22Rv1 (cell line): ENCODE data around the gene CDC25C.

Experiments used
- ZFX ChIP-seq: fragments of 450-650 bp; IDR thresholded peaks from 2 replicates; pipeline ENCODE4 v1.6.1; 2017; ENCODE audit warnings: antibody characterized with exemption, borderline replicate concordance
- TF ChIP-seq, protein P1 (sequence below): fragments of 450-650 bp; IDR thresholded peaks from 2 replicates; pipeline ENCODE4 v1.5.1; 2017; ENCODE audit warnings: mild to moderate bottlenecking

DNA sequence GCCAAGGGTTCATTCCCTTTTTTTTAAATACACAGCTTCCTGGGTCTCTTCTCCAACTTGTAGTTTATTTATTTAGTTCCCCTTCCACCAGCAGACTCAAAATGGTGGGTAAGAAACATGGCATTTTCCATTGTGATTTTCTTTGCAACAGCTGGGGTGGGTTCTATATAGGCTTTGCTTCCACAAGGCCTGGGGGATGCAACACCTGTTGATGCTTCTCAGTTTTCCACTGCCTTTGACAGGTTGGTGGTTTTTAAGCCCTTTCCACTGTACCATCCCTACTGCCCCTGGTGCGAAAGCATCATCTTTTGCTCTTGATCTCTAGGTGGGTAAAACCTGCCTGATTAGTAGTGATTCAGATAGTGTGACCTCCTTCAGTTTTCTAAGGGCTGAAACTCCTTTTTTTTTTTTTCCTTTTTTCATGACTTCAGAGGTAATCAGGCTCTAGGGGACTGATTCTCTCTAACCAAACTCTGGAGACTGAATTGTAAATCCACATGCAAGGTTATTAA, 29.4 kb upstream of the CDC25C start:
- TF ChIP-seq, protein P1, sequence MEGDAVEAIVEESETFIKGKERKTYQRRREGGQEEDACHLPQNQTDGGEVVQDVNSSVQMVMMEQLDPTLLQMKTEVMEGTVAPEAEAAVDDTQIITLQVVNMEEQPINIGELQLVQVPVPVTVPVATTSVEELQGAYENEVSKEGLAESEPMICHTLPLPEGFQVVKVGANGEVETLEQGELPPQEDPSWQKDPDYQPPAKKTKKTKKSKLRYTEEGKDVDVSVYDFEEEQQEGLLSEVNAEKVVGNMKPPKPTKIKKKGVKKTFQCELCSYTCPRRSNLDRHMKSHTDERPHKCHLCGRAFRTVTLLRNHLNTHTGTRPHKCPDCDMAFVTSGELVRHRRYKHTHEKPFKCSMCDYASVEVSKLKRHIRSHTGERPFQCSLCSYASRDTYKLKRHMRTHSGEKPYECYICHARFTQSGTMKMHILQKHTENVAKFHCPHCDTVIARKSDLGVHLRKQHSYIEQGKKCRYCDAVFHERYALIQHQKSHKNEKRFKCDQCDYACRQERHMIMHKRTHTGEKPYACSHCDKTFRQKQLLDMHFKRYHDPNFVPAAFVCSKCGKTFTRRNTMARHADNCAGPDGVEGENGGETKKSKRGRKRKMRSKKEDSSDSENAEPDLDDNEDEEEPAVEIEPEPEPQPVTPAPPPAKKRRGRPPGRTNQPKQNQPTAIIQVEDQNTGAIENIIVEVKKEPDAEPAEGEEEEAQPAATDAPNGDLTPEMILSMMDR = no peak
- no peak for TF ChIP-seq ZFX
